Liver (tissue), 9 donors: ENCODE data around the gene BEND7. TPM values are rescaled to one million over a fixed set of nuclear protein-coding genes. Genes with fewer than 3 reads are reported as not detected.

ENCODE experiments used
- DNase-seq: peaks from one replicate; pipeline ENCODE4 v3.0.0-alpha.2; 2017; ENCODE audit warnings: low spot score
- H3K27ac ChIP-seq, 2 donors: one replicate each; pipeline ENCODE4 v1.7.0; 2013; ENCODE audit warnings: inconsistent platforms in 2 of 2, low read length in 2 of 2, control low read depth in 1 of 2, low read depth in 1 of 2, mild to moderate bottlenecking in 1 of 2
- H3K27me3 ChIP-seq, 4 donors: one replicate each; pipeline versions ENCODE4 v1.6.1 to v1.7.0; 2013; ENCODE audit warnings: low read length in 3 of 4, inconsistent platforms in 1 of 4, mild to moderate bottlenecking in 1 of 4, moderate library complexity in 1 of 4; ENCODE audit not compliant: control insufficient read depth in 4 of 4, insufficient read depth in 4 of 4
- H3K36me3 ChIP-seq, 4 donors: one replicate each; pipeline versions ENCODE4 v1.6.1 to v1.7.0; 2013; ENCODE audit warnings: low read length in 3 of 4, mild to moderate bottlenecking in 3 of 4, low read depth in 1 of 4, moderate library complexity in 1 of 4; ENCODE audit not compliant: control insufficient read depth in 4 of 4, insufficient read depth in 3 of 4
- H3K4me1 ChIP-seq, 4 donors: one replicate each; pipeline versions ENCODE4 v1.6.1 to v1.7.0; 2013; ENCODE audit warnings: low read length in 3 of 4, mild to moderate bottlenecking in 3 of 4, moderate library complexity in 1 of 4; ENCODE audit not compliant: control insufficient read depth in 4 of 4, insufficient read depth in 4 of 4
- H3K4me3 ChIP-seq, 3 donors: one replicate each; pipeline versions ENCODE4 v1.6.1 to v1.7.0; 2013; ENCODE audit warnings: low read length in 3 of 3, control low read depth in 1 of 3, low read depth in 1 of 3, mild to moderate bottlenecking in 1 of 3
- H3K9ac ChIP-seq, 2 donors: one replicate each; pipeline ENCODE4 v1.7.0; 2013; ENCODE audit warnings: low read length in 2 of 2, mild to moderate bottlenecking in 2 of 2, moderate library complexity in 2 of 2, control low read depth in 1 of 2, low read depth in 1 of 2
- H3K9me3 ChIP-seq, 4 donors: one replicate each; pipeline versions ENCODE4 v1.6.1 to v1.7.0; 2013; ENCODE audit warnings: low read length in 3 of 4; ENCODE audit not compliant: control insufficient read depth in 4 of 4
- ATF3 ChIP-seq: IDR thresholded peaks from 2 replicates; pipeline ENCODE4 v1.6.1; 2016; ENCODE audit warnings: antibody characterized with exemption
- FOXA1 ChIP-seq: IDR thresholded peaks from 2 replicates; pipeline ENCODE4 v1.6.1; 2016; ENCODE audit warnings: antibody characterized with exemption
- FOXA2 ChIP-seq: IDR thresholded peaks from 2 replicates; pipeline ENCODE4 v1.6.1; 2016; ENCODE audit warnings: antibody characterized with exemption
- HNF4A ChIP-seq, 2 donors: conservative IDR thresholded peaks; 2 replicates each; pipeline ENCODE4 v1.6.1; 2016; ENCODE audit warnings: antibody characterized with exemption in 2 of 2, mild to moderate bottlenecking in 2 of 2
- HNF4G ChIP-seq: IDR thresholded peaks from 2 replicates; pipeline ENCODE4 v1.6.1; 2016; ENCODE audit warnings: antibody characterized with exemption
- JUND ChIP-seq, 2 donors: IDR thresholded peaks; 2 replicates each; pipeline ENCODE4 v1.6.1; 2016; ENCODE audit warnings: antibody characterized with exemption in 2 of 2
- MAX ChIP-seq: IDR thresholded peaks from 2 replicates; pipeline ENCODE4 v1.6.1; 2016; ENCODE audit warnings: antibody characterized with exemption
- NR2F2 ChIP-seq: IDR thresholded peaks from 2 replicates; pipeline ENCODE4 v1.6.1; 2016; ENCODE audit warnings: antibody characterized with exemption
- RAD21 ChIP-seq, 2 donors: IDR thresholded peaks; 2 replicates each; pipeline ENCODE4 v1.6.1; 2016; ENCODE audit warnings: antibody characterized with exemption in 2 of 2, mild to moderate bottlenecking in 2 of 2
- REST ChIP-seq: IDR thresholded peaks from 2 replicates; pipeline ENCODE4 v1.6.1; 2016; ENCODE audit warnings: antibody characterized with exemption, mild to moderate bottlenecking
- RXRA ChIP-seq, 2 donors: IDR thresholded peaks; 2 replicates each; pipeline ENCODE4 v1.6.1; 2017 to 2018; ENCODE audit warnings: antibody characterized with exemption in 2 of 2, mild to moderate bottlenecking in 1 of 2
- TAF1 ChIP-seq: conservative IDR thresholded peaks from 2 replicates; pipeline ENCODE4 v1.6.1; 2016; ENCODE audit warnings: antibody characterized with exemption, mild to moderate bottlenecking
- YY1 ChIP-seq: IDR thresholded peaks from 2 replicates; pipeline ENCODE4 v1.6.1; 2016; ENCODE audit warnings: antibody characterized with exemption, mild to moderate bottlenecking
- ZBTB33 ChIP-seq: IDR thresholded peaks from 2 replicates; pipeline ENCODE4 v1.6.1; 2016; ENCODE audit warnings: antibody characterized with exemption
- WGBS: extraction: QIAGEN DNeasy Blood & Tissue Kit; methylation state at CpG from one replicate; pipeline ENCODE4 v1.1.7; 2013; 5-methylcytosine and 5-hydroxymethylcytosine counted together
- polyA plus RNA-seq, 2 donors: library from polyadenylated mRNA; stranded (reverse) in 1 of 2; unstranded in 1 of 2; fragments of 200-250 nt in 1 of 2; fragments of >200 nt in 1 of 2; fragmentation: Nextera tagmentation in 1 of 2; extraction: Ambion mirVana in 1 of 2; gene quantifications; one replicate each; pipeline versions ENCODE4 v1.2.1 to v1.2.3, GENCODE V29; 2013 to 2015
- total RNA-seq, 2 donors: library from RNA; depleted of rRNA; stranded (reverse); fragments of >200 nt; gene quantifications; one replicate each; pipeline ENCODE4 v1.2.3, GENCODE V29; 2014
- donor health status: healthy.
- donor health status: healthy.
- donor health status: healthy.
- donor health status: healthy.
- donor health status: healthy.

The BEND7 gene
- total and polyA plus RNA-seq, 4 donors, result 4.1 to 10.1 (median 5.5) TPM

- H3K9me3 ChIP-seq, result no peaks in the 10 kb centered on the region
- no peaks in the 10 kb centered on the region for H3K27me3 ChIP-seq
- H3K4me3 ChIP-seq, result peak overlapping the region in 2 of 3 donors; percentile 68 to 69
- peaks cover 0 to 18% (median 14%) of the 10 kb centered on the region in 4 donors for H3K4me1 ChIP-seq
- under 1% methylated on average over 104 of the region's 104 CpGs for WGBS
- DNase-seq, result no peak
- TF ChIP-seq YY1 (no peak), ZBTB33 (no peak), NR2F2 (no peak), MAX (no peak), REST (no peak), JUND (IDR thresholded peaks at IDR 0.05) (no peak), RAD21 (IDR thresholded peaks at IDR 0.05) (no peak)
- peak overlapping the region; percentile 36 to 66 for H3K9ac ChIP-seq
- no peaks in the 10 kb centered on the region for H3K36me3 ChIP-seq
- peak overlapping the region; percentile 56 to 69 for H3K27ac ChIP-seq
These were observed 515 bp downstream of the BEND7 start for GRCh38 chr10:13528123-13528874.

GRCh38 chr10:13527864-13528122 lies 1.0 kb downstream of the BEND7 start:
- Histone ChIP-seq H3K9ac (peak overlapping the region; percentile 36 to 66), H3K27ac (peak overlapping the region; percentile 56 to 69)
- WGBS, result 11% methylated on average over 5 of the region's 5 CpGs

More at GRCh38 chr10:13527864-13528122, 1.0 kb downstream of the BEND7 start:
- Histone ChIP-seq H3K4me3 (peak overlapping the region in 2 of 3 donors; percentile 68 to 69), H3K36me3 (peaks cover 0 to 2% (median 0%) of the 10 kb centered on the region in 4 donors), H3K9me3 (no peaks in the 10 kb centered on the region), H3K27me3 (no peaks in the 10 kb centered on the region), H3K4me1 (peaks cover 0 to 18% (median 14%) of the 10 kb centered on the region in 4 donors)
- TF ChIP-seq JUND (IDR thresholded peaks at IDR 0.05), result no peak
- no peak for TF ChIP-seq ATF3
- TF ChIP-seq FOXA1, result no peak
- no peak for TF ChIP-seq REST
- TF ChIP-seq YY1, result no peak
- TF ChIP-seq NR2F2, result no peak
- TF ChIP-seq HNF4G, result no peak
- no peak for TF ChIP-seq TAF1
- TF ChIP-seq MAX, result no peak
- TF ChIP-seq RXRA (IDR thresholded peaks at IDR 0.05), result no peak
- TF ChIP-seq HNF4A (conservative IDR thresholded peaks at IDR 0.05), result no peak
- TF ChIP-seq FOXA2, result no peak
- TF ChIP-seq ZBTB33, result no peak
- DNase-seq, result no peak
